OCI-LY7 (cell line): ENCODE data around the gene XRCC5. TPM values are rescaled to one million over a fixed set of nuclear protein-coding genes. Genes with fewer than 3 reads are reported as not detected.

Experiments used
- BruUV-seq: library from RNA; stranded (reverse); fragments of 400-500 nt; replicated peaks from 2 replicates; lab custom pipeline; 2021; lab: Mats Ljungman, UMichigan
- CTCF ChIA-PET: fragments of 300-600 bp; sonication (Branson Sonifier 250); formaldehyde crosslinking; loops from one replicate; lab custom pipeline; 2022; ENCODE audit warnings: antibody characterized with exemption; ENCODE audit not compliant: unreplicated experiment; lab: Charles Lee
- POLR2A ChIA-PET: fragments of 300-600 bp; sonication (Branson Sonifier 250); formaldehyde crosslinking; loops from one replicate; lab custom pipeline; 2022; ENCODE audit warnings: antibody characterized with exemption; lab: Charles Lee
- DNase-seq: peaks from one replicate; pipeline ENCODE4 v3.0.0-alpha.2; 2015; ENCODE audit warnings: low spot score
- H2AFZ ChIP-seq: fragments of 200-600 bp; sonication (generic), shearing (Covaris generic); 2 replicates; pipeline ENCODE4 v1.6.1; 2014; ENCODE audit warnings: mild to moderate bottlenecking, antibody characterized with exemption, low read length, moderate library complexity
- H3K27ac ChIP-seq: fragments of 200-600 bp; sonication (generic); 2 replicates; pipeline ENCODE4 v1.5.1; 2014; ENCODE audit warnings: mixed run types, low read depth, mild to moderate bottlenecking, moderate library complexity, low read length, inconsistent platforms; ENCODE audit not compliant: poor library complexity, severe bottlenecking
- H3K36me3 ChIP-seq: fragments of 200-600 bp; sonication (generic); 2 replicates; pipeline ENCODE4 v1.6.1; 2014; ENCODE audit warnings: mild to moderate bottlenecking, antibody characterized with exemption, low read length, moderate library complexity, mixed read lengths; ENCODE audit not compliant: insufficient read depth
- H3K4me1 ChIP-seq: fragments of 200-600 bp; sonication (generic); 2 replicates; pipeline ENCODE4 v1.5.1; 2014; ENCODE audit warnings: mild to moderate bottlenecking, low read length; ENCODE audit not compliant: insufficient read depth, poor library complexity, severe bottlenecking
- H3K4me2 ChIP-seq: fragments of 200-600 bp; sonication (generic); 2 replicates; pipeline ENCODE4 v1.6.1; 2014; ENCODE audit warnings: mild to moderate bottlenecking, low read length
- H3K4me3 ChIP-seq: fragments of 200-600 bp; sonication (generic); 2 replicates; pipeline ENCODE4 v1.5.1; 2014; ENCODE audit warnings: mild to moderate bottlenecking, low read depth, low read length; ENCODE audit not compliant: poor library complexity, severe bottlenecking
- H3K79me2 ChIP-seq: fragments of 200-600 bp; sonication (generic); 2 replicates; pipeline ENCODE4 v1.6.1; 2016; ENCODE audit warnings: low read depth, mild to moderate bottlenecking, low read length, moderate library complexity, mixed read lengths; ENCODE audit not compliant: insufficient read depth
- H3K9me2 ChIP-seq: fragments of 200-600 bp; sonication (generic); 2 replicates; pipeline ENCODE4 v1.6.1; 2016; ENCODE audit warnings: mild to moderate bottlenecking, low read length, mixed read lengths; ENCODE audit not compliant: insufficient read depth
- H3K9me3 ChIP-seq: fragments of 200-600 bp; sonication (generic); 2 replicates; pipeline ENCODE4 v1.6.1; 2014; ENCODE audit warnings: mild to moderate bottlenecking, mixed run types, low read length, mixed read lengths
- H4K20me1 ChIP-seq: fragments of 200-600 bp; sonication (generic); 2 replicates; pipeline ENCODE4 v1.6.1; 2014; ENCODE audit warnings: mild to moderate bottlenecking, antibody characterized with exemption, low read length, moderate library complexity, mixed read lengths; ENCODE audit not compliant: insufficient read depth
- EZH2phosphoT487 ChIP-seq: fragments of 200-600 bp; sonication (generic); IDR thresholded peaks from 2 replicates; pipeline ENCODE4 v1.6.1; 2018; ENCODE audit warnings: low read depth, borderline replicate concordance, mild to moderate bottlenecking, mixed run types, antibody characterized with exemption, low read length, moderate library complexity, mixed read lengths
- intact Hi-C: fragments of 100-400 bp; cut with micrococcal nuclease; formaldehyde crosslinking; loops from one replicate; pipeline ENCODE4 v1.10.0; 2022; ENCODE audit not compliant: unreplicated experiment
- total RNA-seq, 2 experiments: library from RNA; depleted of rRNA in 1 of 2; stranded (reverse); fragments of >200 nt in 1 of 2; shearing (Covaris generic) in 1 of 2; gene quantifications; 2 replicates each; pipeline ENCODE4 v1.2.3, GENCODE V29; 2014 to 2022
- TF ChIP-seq, protein P1 (sequence below): fragments of 200-600 bp; sonication (generic); conservative IDR thresholded peaks from 2 replicates; pipeline ENCODE4 v1.5.1; 2014; ENCODE audit warnings: mild to moderate bottlenecking, antibody characterized with exemption, low read length, moderate library complexity, mixed read lengths

XRCC5 gene
- total RNA-seq, 2 experiments from 2014 or later = 174 to 344 TPM

- no TSS peak for BruUV-seq
- Histone ChIP-seq H3K4me2 (no peak overlapping the region), H2AFZ (no peak overlapping the region), H3K36me3 (no peaks in the 10 kb centered on the region), H3K79me2 (no peaks in the 10 kb centered on the region), H4K20me1 (no peaks in the 10 kb centered on the region), H3K4me1 (no peaks in the 10 kb centered on the region), H3K9me2 (no peaks in the 10 kb centered on the region), H3K4me3 (no peak overlapping the region), H3K9me3 (peaks cover 7% of the 10 kb centered on the region; the same call in 1 of the 2 replicates), H3K27ac (no peak overlapping the region)
- ChIA-PET CTCF (no interaction called here), POLR2A (no interaction called here)
- TF ChIP-seq, protein P1, sequence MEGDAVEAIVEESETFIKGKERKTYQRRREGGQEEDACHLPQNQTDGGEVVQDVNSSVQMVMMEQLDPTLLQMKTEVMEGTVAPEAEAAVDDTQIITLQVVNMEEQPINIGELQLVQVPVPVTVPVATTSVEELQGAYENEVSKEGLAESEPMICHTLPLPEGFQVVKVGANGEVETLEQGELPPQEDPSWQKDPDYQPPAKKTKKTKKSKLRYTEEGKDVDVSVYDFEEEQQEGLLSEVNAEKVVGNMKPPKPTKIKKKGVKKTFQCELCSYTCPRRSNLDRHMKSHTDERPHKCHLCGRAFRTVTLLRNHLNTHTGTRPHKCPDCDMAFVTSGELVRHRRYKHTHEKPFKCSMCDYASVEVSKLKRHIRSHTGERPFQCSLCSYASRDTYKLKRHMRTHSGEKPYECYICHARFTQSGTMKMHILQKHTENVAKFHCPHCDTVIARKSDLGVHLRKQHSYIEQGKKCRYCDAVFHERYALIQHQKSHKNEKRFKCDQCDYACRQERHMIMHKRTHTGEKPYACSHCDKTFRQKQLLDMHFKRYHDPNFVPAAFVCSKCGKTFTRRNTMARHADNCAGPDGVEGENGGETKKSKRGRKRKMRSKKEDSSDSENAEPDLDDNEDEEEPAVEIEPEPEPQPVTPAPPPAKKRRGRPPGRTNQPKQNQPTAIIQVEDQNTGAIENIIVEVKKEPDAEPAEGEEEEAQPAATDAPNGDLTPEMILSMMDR = no peak
- TF ChIP-seq EZH2phosphoT487 = no peak
- DNase-seq = no peak
- intact Hi-C loops = no loop called here
Measured at GRCh38 chr2:216235896-216236295, 126.7 kb downstream of the XRCC5 start.

GRCh38 chr2:216236486-216236885 is 127.3 kb downstream of the XRCC5 start:
- DNase-seq = no peak
- H3K9me2 ChIP-seq = no peaks in the 10 kb centered on the region
- POLR2A ChIA-PET = no interaction called here
- no peaks in the 10 kb centered on the region for H3K79me2 ChIP-seq
- peaks cover 7% of the 10 kb centered on the region; the same call in 1 of the 2 replicates for H3K9me3 ChIP-seq
- H2AFZ ChIP-seq = no peak overlapping the region
- no peaks in the 10 kb centered on the region for H4K20me1 ChIP-seq
- no peaks in the 10 kb centered on the region for H3K36me3 ChIP-seq
- H3K4me2 ChIP-seq = no peak overlapping the region
- H3K4me1 ChIP-seq = no peaks in the 10 kb centered on the region
- no peak overlapping the region for H3K4me3 ChIP-seq
- no peak for TF ChIP-seq EZH2phosphoT487
- TF ChIP-seq, protein P1 = no peak
- BruUV-seq = no TSS peak
- intact Hi-C loops = no loop called here
- CTCF ChIA-PET = no interaction called here
- no peak overlapping the region for H3K27ac ChIP-seq

DNA sequence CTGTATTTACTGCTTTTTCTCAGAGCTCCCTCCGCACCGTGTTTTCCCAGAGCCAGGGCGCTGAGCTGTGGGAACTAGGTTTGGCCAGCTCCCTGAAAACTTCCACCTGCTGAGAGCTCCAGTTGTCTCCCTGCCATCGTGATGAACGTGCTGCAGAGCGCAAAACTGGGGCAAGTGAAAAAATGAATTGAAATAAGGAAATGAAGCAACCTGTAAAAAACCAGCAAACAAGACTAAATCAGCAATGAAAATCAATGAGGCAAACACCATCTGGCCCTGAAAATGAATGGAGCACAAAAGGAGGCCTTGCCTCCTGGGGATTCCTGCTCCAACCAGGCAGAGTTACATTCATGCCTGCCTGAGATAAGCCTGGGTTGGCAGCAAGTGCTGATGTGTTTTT is 133.2 kb downstream of the XRCC5 start:
- Histone ChIP-seq H4K20me1 (no peaks in the 10 kb centered on the region), H3K9me2 (no peaks in the 10 kb centered on the region), H3K4me3 (no peak overlapping the region), H3K4me2 (no peak overlapping the region), H3K36me3 (no peaks in the 10 kb centered on the region), H3K9me3 (no peaks in the 10 kb centered on the region), H3K79me2 (no peaks in the 10 kb centered on the region), H3K4me1 (no peaks in the 10 kb centered on the region), H3K27ac (no peak overlapping the region), H2AFZ (no peak overlapping the region)
- ChIA-PET CTCF (no interaction called here), POLR2A (no interaction called here)
- DNase-seq = no peak
- BruUV-seq = no TSS peak
- TF ChIP-seq EZH2phosphoT487 = no peak
- TF ChIP-seq, protein P1 = no peak
- intact Hi-C loops = no loop called here
